ENCODE measurements around the gene CAPN12. TPM values are rescaled to one million over a fixed set of nuclear protein-coding genes. Genes with fewer than 3 reads are reported as not detected.

CAPN12 gene
- total and polyA plus RNA-seq, 2 experiments from 2014 or later: 1.3 to 10.9 TPM

DNA sequence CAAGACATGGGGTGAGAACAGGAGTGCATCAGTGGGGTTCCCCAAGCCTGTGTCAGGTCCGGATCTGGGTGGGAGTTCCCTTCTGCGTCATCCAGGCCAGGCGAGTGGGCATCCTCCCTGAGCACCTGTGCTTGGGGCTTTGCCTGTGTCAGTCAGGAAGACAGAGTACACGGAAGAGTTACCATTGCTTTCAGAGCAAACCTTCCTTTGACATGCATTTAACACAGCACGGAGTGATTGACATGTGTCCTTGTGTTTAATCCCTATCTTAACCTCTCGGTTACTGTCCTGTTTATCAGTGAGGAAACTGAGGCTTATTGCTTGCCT is 47.6 kb downstream of the CAPN12 start:
- Histone ChIP-seq H3K27ac (peak overlapping the region; percentile 63), H3K27me3 (no peaks in the 10 kb centered on the region), H3K9me3 (ENCODE audit: low read depth) (no peaks in the 10 kb centered on the region), H3K4me3 (no peak overlapping the region), H3K4me1 (ENCODE audit: low read depth) (peaks cover 27% of the 10 kb centered on the region), H3K36me3 (peaks cover 5% of the 10 kb centered on the region)
- TF ChIP-seq, protein P1, sequence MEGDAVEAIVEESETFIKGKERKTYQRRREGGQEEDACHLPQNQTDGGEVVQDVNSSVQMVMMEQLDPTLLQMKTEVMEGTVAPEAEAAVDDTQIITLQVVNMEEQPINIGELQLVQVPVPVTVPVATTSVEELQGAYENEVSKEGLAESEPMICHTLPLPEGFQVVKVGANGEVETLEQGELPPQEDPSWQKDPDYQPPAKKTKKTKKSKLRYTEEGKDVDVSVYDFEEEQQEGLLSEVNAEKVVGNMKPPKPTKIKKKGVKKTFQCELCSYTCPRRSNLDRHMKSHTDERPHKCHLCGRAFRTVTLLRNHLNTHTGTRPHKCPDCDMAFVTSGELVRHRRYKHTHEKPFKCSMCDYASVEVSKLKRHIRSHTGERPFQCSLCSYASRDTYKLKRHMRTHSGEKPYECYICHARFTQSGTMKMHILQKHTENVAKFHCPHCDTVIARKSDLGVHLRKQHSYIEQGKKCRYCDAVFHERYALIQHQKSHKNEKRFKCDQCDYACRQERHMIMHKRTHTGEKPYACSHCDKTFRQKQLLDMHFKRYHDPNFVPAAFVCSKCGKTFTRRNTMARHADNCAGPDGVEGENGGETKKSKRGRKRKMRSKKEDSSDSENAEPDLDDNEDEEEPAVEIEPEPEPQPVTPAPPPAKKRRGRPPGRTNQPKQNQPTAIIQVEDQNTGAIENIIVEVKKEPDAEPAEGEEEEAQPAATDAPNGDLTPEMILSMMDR (IDR thresholded peaks at IDR 0.05; ENCODE audit: low read depth, low read length): no peak
- DNase-seq (ENCODE audit: low read depth in 1 of 2, low spot score in 1 of 2): no peak

DNA sequence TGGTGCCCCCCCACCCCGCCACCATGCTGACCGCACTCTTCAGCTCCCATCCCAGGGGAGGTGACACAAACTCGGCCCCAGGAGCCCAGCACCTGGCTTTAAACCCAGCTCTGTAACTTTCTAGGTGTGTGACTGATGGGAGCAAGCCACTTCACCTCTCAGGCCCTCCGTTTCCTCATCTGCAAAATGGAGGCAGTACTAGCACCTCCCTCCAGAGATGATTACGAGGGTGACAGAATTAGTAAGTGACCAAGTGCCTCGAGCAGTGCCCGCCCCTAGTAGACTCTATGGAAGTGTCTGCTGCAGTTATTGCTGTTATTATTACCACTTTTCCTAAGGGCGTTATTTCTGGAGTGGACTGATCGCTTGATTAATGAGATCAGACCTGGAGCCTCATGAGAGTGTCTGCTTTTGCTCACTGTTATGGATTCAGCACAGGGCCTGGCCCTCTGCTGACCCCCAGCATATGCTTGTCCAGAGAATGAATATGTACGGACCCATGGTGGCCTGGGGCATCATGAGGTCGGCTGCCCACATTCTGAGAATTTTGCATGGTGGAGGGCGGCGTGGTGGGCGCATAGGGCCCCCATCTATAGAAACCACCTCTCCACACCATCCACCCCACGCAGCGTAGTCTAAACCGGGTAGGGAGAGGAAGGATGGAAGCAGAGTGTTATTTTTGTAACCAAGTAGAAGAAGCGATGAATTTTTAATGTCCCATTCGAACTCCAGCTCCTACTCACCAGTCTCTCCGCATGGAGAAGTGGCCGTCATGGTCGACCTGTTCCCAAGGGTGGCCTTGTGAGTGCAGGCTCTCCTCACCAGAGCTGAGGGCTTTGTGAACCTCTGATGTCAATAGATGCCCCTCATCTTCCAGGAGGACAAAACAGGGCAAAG is 48.2 kb downstream of the CAPN12 start:
- H3K4me1 ChIP-seq (ENCODE audit: low read depth): peaks cover 27% of the 10 kb centered on the region
- peaks cover 5% of the 10 kb centered on the region for H3K36me3 ChIP-seq
- DNase-seq (ENCODE audit: low read depth in 1 of 2, low spot score in 1 of 2): no peak
- H3K27ac ChIP-seq: peak overlapping the region; percentile 63
- H3K27me3 ChIP-seq: no peaks in the 10 kb centered on the region
- TF ChIP-seq, protein P1 (IDR thresholded peaks at IDR 0.05; ENCODE audit: low read depth, low read length): no peak
- H3K4me3 ChIP-seq: no peak overlapping the region
- no peaks in the 10 kb centered on the region for H3K9me3 ChIP-seq (ENCODE audit: low read depth)

DNA sequence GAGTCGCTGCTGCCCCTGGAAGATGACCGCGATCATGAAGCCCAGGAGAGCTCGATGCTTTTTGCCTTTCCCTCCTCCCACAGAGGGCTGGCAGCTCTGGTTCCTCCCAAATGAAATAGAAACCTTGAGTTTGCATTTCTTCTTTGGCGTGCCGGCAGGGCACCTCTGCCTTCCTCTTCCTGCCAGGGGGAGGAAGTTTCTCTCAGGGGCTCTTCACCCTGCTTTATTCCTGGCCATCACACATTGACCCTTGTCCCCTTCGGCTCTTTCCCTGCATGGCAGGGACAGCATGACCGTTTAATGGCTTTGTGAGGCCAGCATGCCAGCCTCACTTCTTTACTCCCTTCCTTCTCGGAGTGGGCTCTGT is 49.0 kb downstream of the CAPN12 start:
- Histone ChIP-seq H3K36me3 (peaks cover 3% of the 10 kb centered on the region), H3K4me1 (ENCODE audit: low read depth) (peaks cover 27% of the 10 kb centered on the region), H3K9me3 (ENCODE audit: low read depth) (no peaks in the 10 kb centered on the region), H3K27me3 (no peaks in the 10 kb centered on the region), H3K4me3 (no peak overlapping the region), H3K27ac (peak overlapping the region; percentile 63)
- TF ChIP-seq, protein P1 (IDR thresholded peaks at IDR 0.05; ENCODE audit: low read depth, low read length): no peak
- DNase-seq (ENCODE audit: low read depth in 1 of 2, low spot score in 1 of 2): no peak

DNA sequence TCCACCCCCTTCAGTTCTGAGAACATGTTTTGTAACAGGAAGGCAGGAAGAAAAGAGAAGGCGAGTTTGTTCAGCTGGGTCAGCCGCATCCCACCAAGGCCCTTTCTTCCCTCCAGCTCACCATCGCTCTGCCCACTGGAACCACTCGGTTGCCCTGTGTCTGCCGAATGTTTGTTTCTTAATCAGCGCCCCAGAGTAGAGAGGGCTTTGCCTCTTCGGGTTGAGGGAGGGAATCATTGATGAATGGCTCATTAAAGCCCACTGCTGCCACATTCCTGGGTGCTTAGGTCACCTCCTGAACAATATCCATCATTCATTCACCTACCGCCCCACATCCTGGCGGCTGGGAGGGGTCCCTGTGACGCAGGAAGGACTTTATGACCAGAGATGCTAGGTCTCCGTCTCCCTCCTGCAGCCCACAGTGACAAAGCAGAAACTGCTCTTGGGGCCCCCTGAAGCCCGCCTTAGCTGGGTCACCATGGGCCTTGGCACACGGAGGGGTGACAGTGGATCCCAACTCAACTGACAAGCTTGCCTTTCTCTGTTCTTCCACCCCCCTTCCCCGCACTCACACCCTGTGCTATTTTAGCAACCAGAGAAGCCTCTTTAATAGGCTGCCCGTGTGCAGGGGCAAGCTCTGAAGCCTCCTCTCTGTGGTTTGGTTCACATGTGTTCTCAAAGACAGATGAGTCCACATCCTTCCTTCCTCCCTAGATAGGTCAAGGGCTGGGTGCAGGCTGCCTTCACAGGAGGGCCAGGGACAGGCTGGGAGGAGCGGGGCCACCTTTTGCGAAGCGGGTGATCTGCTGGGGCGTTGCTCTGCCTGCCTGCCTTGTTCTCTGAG is 50.7 kb downstream of the CAPN12 start:
- no peaks in the 10 kb centered on the region for H3K27me3 ChIP-seq
- peaks cover 23% of the 10 kb centered on the region for H3K4me1 ChIP-seq (ENCODE audit: low read depth)
- peak in 1 of 2 donors; percentile 76 for DNase-seq (ENCODE audit: low read depth in 1 of 2, low spot score in 1 of 2)
- peak overlapping the region; percentile 63 for H3K27ac ChIP-seq
- H3K36me3 ChIP-seq: no peaks in the 10 kb centered on the region
- no peak overlapping the region for H3K4me3 ChIP-seq
- H3K9me3 ChIP-seq (ENCODE audit: low read depth): no peaks in the 10 kb centered on the region
- TF ChIP-seq, protein P1 (IDR thresholded peaks at IDR 0.05; ENCODE audit: low read depth, low read length): no peak

DNA sequence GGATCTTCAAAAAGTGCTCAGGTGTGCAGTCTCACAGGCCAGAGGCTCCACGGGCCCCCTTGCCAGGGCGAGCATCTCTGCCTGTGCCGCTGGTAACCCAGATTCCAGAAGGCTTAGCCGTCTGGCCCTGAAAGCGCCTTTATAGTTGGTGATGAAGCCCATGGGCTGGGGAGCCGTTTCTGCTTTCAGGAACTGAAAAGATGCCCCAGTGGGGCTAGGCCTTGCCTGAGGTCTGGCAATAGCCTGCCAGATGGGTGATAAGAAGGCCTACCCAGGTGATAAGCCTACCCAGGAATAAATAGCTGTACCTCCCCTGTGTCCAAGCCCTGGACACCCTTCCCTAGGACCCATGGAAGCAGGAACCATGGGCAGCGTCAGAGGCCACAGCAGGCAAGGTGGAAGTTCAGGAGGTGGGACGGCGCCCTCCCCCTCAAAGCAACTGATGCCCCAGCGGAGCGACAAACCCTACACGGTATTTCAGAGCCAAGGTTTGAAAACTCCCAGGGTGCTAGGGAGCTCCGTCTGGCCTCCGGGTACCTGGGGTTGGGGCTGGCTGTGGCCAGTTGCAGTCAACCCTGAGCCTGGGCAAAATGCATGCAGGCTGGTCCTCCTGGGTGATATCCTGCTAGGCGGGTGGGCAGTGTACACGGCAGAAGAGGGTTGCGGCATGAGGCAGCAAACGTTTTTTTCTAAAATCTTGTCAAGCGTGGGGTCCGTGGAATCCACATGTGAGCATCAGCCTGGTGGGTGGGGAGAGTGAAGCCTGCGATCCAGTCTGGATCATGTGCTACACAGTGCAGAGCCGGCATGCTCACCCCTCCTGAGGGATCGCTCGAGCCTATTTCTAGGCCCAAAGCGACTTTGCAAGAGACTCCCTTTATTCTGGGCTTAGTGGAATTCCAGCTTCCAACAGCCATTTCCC is 51.6 kb downstream of the CAPN12 start:
- no peak for DNase-seq (ENCODE audit: low read depth in 1 of 2, low spot score in 1 of 2)
- TF ChIP-seq, protein P1 (IDR thresholded peaks at IDR 0.05; ENCODE audit: low read depth, low read length): no peak
- Histone ChIP-seq H3K27me3 (no peaks in the 10 kb centered on the region), H3K36me3 (no peaks in the 10 kb centered on the region), H3K4me1 (ENCODE audit: low read depth) (peaks cover 22% of the 10 kb centered on the region), H3K9me3 (ENCODE audit: low read depth) (no peaks in the 10 kb centered on the region), H3K4me3 (no peak overlapping the region), H3K27ac (peak overlapping the region; percentile 63)
